Anterior cingulate cortex (tissue), 58 donors: ENCODE measurements around the gene EXOC6B.

Experiments
- DNase-seq, 58 donors: peaks; one replicate each; lab custom pipeline; 2025; lab: John Stamatoyannopoulos, UW

Gene EXOC6B

GRCh38 chr2:72747344-72747743 is 78.5 kb downstream of the EXOC6B start:
- DNase-seq: no peak

GRCh38 chr2:72745679-72746368 is 80.0 kb downstream of the EXOC6B start:
- DNase-seq: peak in 2 of 58 donors; percentile 24 to 45

- no peak for DNase-seq
Measured at GRCh38 chr2:72744049-72744448, 81.8 kb downstream of the EXOC6B start.

GRCh38 chr2:72743481-72743880 is 82.4 kb downstream of the EXOC6B start:
- no peak for DNase-seq

- DNase-seq: no peak
Measured at GRCh38 chr2:72738096-72738495, 87.7 kb downstream of the EXOC6B start.

GRCh38 chr2:72734432-72734831 is 91.4 kb downstream of the EXOC6B start:
- DNase-seq: no peak

GRCh38 chr2:72731116-72731515 is 94.7 kb downstream of the EXOC6B start:
- DNase-seq: no peak

GRCh38 chr2:72727356-72727755 is 98.5 kb downstream of the EXOC6B start:
- DNase-seq: no peak

GRCh38 chr2:72723769-72724370 is 102.0 kb downstream of the EXOC6B start:
- no peak for DNase-seq

- no peak for DNase-seq
Measured at GRCh38 chr2:72722492-72723070, 103.3 kb downstream of the EXOC6B start.

GRCh38 chr2:72719416-72719815 is 106.4 kb downstream of the EXOC6B start:
- no peak for DNase-seq

GRCh38 chr2:72718876-72719275 is 107.0 kb downstream of the EXOC6B start:
- no peak for DNase-seq

- no peak for DNase-seq
Measured at GRCh38 chr2:72716601-72717000, 109.2 kb downstream of the EXOC6B start.

- no peak for DNase-seq
Measured at GRCh38 chr2:72713857-72714256, 112.0 kb downstream of the EXOC6B start.

GRCh38 chr2:72712977-72713376 is 112.9 kb downstream of the EXOC6B start:
- DNase-seq: no peak

- DNase-seq: no peak
Measured at GRCh38 chr2:72712304-72712703, 113.5 kb downstream of the EXOC6B start.

- no peak for DNase-seq
Measured at GRCh38 chr2:72710418-72711152, 115.2 kb downstream of the EXOC6B start.

GRCh38 chr2:72708236-72708635 is 117.6 kb downstream of the EXOC6B start:
- no peak for DNase-seq

GRCh38 chr2:72698300-72698699 is 127.5 kb downstream of the EXOC6B start:
- no peak for DNase-seq

GRCh38 chr2:72696559-72696958 is 129.3 kb downstream of the EXOC6B start:
- no peak for DNase-seq

GRCh38 chr2:72695676-72696075 is 130.2 kb downstream of the EXOC6B start:
- DNase-seq: no peak
